Esophagus muscularis mucosa (tissue), 4 donors: Measurements from ENCODE around the gene THSD4. TPM values are rescaled to one million over a fixed set of nuclear protein-coding genes. Genes with fewer than 3 reads are reported as not detected.

Source experiments
- DNase-seq: peaks from one replicate; pipeline ENCODE4 v3.0.0-alpha.2; 2017; ENCODE audit errors: extremely low spot score
- H3K27ac ChIP-seq, 4 donors: fragments of 200-600 bp; sonication (generic); replicated peaks in 1 of 4; 1 replicate in 3 of 4; 2 replicates in 1 of 4; pipeline ENCODE4 v1.5.1; 2016 to 2019; ENCODE audit warnings: mild to moderate bottlenecking in 1 of 4
- H3K27me3 ChIP-seq, 4 donors: fragments of 200-600 bp; sonication (generic); one replicate each; pipeline versions ENCODE4 v1.5.1 to v1.6.0; 2016 to 2019
- H3K36me3 ChIP-seq, 4 donors: fragments of 200-600 bp; sonication (generic); one replicate each; pipeline ENCODE4 v1.5.1; 2016 to 2019
- H3K4me1 ChIP-seq, 4 donors: fragments of 200-600 bp; sonication (generic); one replicate each; pipeline ENCODE4 v1.5.1; 2016 to 2019
- H3K4me3 ChIP-seq, 4 donors: fragments of 200-600 bp; sonication (generic); 1 replicate in 2 of 4; 2 replicates in 2 of 4; pipeline ENCODE4 v1.5.1; 2016 to 2019; ENCODE audit warnings: mild to moderate bottlenecking in 4 of 4, moderate library complexity in 1 of 4
- H3K9me3 ChIP-seq, 4 donors: fragments of 200-600 bp; sonication (generic); 1 replicate in 3 of 4; 2 replicates in 1 of 4; pipeline ENCODE4 v1.5.1; 2016 to 2019
- CTCF ChIP-seq, 3 experiments: fragments of 200-600 bp in 2 of 3; fragments of 450-650 bp in 1 of 3; sonication (generic) in 2 of 3; IDR thresholded peaks; one replicate each; pipeline ENCODE4 v1.5.1; 2017 to 2019; ENCODE audit warnings: antibody characterized with exemption in 3 of 3, mild to moderate bottlenecking in 2 of 3, moderate library complexity in 1 of 3
- EP300 ChIP-seq: sonication (generic); formaldehyde crosslinking; IDR thresholded peaks from one replicate; pipeline ENCODE4 v1.6.1; 2017; ENCODE audit warnings: antibody characterized with exemption
- POLR2A ChIP-seq: fragments of 450-650 bp; IDR thresholded peaks from one replicate; pipeline ENCODE4 v1.6.1; 2017; ENCODE audit warnings: antibody characterized with exemption, moderate library complexity, mild to moderate bottlenecking, low read depth
- POLR2AphosphoS5 ChIP-seq, 2 donors: sonication (generic); formaldehyde crosslinking; IDR thresholded peaks; one replicate each; pipeline ENCODE4 v1.6.1; 2017; ENCODE audit warnings: antibody characterized with exemption in 2 of 2
- WGBS: methylation state at CpG from one replicate; pipeline ENCODE4 v1.1.5; 2018; 5-methylcytosine and 5-hydroxymethylcytosine counted together
- intact Hi-C: fragments of 100-400 bp; cut with DNase I; formaldehyde crosslinking; loops from one replicate; pipeline ENCODE4 v1.15.1; 2023
- total RNA-seq, 4 donors: library from RNA; depleted of rRNA; stranded (reverse); fragments of >200 nt; gene quantifications; one replicate each; pipeline versions ENCODE4 v1.1.0 to v1.2.1, GENCODE V29; 2016

The THSD4 gene
- total RNA-seq, 4 donors from 2014 or later: 3.2 to 6.6 (median 5.6) TPM

GRCh38 chr15:71712182-71712581, 596.9 kb downstream of the THSD4 start:
- TF ChIP-seq POLR2A: no peak
- Histone ChIP-seq H3K4me1 (peaks cover 6 to 30% (median 18%) of the 10 kb centered on the region in 4 donors), H3K4me3 (no peak overlapping the region), H3K9me3 (no peaks in the 10 kb centered on the region), H3K27ac (no peak overlapping the region), H3K27me3 (no peaks in the 10 kb centered on the region), H3K36me3 (no peaks in the 10 kb centered on the region)
- intact Hi-C loops: no loop called here
- no peak for DNase-seq

DNA sequence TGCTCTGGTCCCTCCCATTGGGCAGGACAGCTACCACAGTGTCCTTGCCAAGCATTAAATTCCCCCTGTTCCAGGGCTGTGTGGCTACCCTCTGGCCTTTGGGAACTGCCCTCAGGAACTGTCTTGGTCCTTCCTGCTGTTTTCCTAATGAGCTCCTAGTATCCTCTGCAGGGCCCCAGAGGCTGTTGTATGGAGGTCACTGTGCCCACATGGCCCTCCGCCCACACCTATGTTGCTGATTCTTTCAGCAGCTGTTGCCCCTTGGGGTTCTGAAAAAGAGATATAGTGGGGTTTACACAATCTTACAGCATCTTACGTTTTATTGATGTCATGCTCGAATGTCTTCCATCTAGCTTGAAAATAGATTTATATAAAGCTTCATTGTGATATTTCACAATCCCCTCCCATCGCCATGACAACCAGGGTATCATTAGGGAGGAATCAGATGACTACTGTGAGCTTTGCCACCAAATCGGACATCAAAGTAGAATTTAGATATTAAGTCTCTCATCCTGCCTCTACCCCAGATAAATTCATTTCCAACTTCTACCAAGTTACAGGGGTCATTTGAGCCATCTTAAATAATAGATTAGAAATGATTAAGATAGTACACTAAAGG, 598.0 kb downstream of the THSD4 start:
- Histone ChIP-seq H3K4me3 (no peak overlapping the region), H3K27me3 (no peaks in the 10 kb centered on the region), H3K27ac (no peak overlapping the region), H3K4me1 (peaks cover 5 to 19% (median 9%) of the 10 kb centered on the region in 4 donors), H3K9me3 (no peaks in the 10 kb centered on the region), H3K36me3 (no peaks in the 10 kb centered on the region)
- 84% methylated on average over 5 of the region's 5 CpGs for WGBS
- intact Hi-C loops: no loop called here
- TF ChIP-seq EP300: no peak
- TF ChIP-seq POLR2A: no peak
- TF ChIP-seq CTCF (IDR thresholded peaks at IDR 0.05): no peak
- no peak for TF ChIP-seq POLR2AphosphoS5 (IDR thresholded peaks at IDR 0.05)
- no peak for DNase-seq

GRCh38 chr15:71715914-71716313, 600.6 kb downstream of the THSD4 start:
- Histone ChIP-seq H3K9me3 (no peaks in the 10 kb centered on the region), H3K36me3 (no peaks in the 10 kb centered on the region), H3K4me1 (peaks cover 0 to 10% (median 6%) of the 10 kb centered on the region in 4 donors), H3K4me3 (no peak overlapping the region), H3K27me3 (no peaks in the 10 kb centered on the region), H3K27ac (peak overlapping the region in 1 of 4 donors; percentile 23)
- DNase-seq: no peak
- TF ChIP-seq POLR2AphosphoS5 (IDR thresholded peaks at IDR 0.05) (peak in 1 of 2 donors; percentile 60), CTCF (IDR thresholded peaks at IDR 0.05) (no peak)
- intact Hi-C loops: no loop called here
- 100% methylated on average over 1 of the region's 1 CpG for WGBS

DNA sequence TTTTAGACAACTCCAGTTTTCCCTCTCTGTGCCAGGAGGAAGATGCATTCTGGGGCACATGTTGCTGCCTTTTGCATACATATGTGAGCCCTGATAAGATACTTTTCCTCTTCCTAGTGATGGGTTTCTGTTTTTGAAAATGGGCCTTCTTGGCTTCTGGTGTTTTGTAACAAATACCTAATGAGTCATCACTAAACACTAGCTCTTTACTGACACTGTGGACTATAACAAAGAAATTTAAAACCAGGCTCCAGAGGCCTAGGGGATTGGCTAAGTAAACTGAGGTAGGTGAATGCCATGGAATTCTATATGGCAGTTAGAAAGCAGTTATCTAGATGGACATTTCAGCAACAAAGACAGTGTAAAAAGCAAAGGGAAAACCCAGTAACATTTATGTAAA, 601.7 kb downstream of the THSD4 start:
- no peak for DNase-seq
- Histone ChIP-seq H3K9me3 (no peaks in the 10 kb centered on the region), H3K36me3 (no peaks in the 10 kb centered on the region), H3K27ac (peak overlapping the region in 1 of 4 donors; percentile 23), H3K27me3 (no peaks in the 10 kb centered on the region), H3K4me1 (peaks cover 0 to 10% (median 4%) of the 10 kb centered on the region in 4 donors), H3K4me3 (no peak overlapping the region)
- TF ChIP-seq EP300 (no peak), CTCF (IDR thresholded peaks at IDR 0.05) (no peak), POLR2A (no peak), POLR2AphosphoS5 (IDR thresholded peaks at IDR 0.05) (no peak)
- intact Hi-C loops: no loop called here

DNA sequence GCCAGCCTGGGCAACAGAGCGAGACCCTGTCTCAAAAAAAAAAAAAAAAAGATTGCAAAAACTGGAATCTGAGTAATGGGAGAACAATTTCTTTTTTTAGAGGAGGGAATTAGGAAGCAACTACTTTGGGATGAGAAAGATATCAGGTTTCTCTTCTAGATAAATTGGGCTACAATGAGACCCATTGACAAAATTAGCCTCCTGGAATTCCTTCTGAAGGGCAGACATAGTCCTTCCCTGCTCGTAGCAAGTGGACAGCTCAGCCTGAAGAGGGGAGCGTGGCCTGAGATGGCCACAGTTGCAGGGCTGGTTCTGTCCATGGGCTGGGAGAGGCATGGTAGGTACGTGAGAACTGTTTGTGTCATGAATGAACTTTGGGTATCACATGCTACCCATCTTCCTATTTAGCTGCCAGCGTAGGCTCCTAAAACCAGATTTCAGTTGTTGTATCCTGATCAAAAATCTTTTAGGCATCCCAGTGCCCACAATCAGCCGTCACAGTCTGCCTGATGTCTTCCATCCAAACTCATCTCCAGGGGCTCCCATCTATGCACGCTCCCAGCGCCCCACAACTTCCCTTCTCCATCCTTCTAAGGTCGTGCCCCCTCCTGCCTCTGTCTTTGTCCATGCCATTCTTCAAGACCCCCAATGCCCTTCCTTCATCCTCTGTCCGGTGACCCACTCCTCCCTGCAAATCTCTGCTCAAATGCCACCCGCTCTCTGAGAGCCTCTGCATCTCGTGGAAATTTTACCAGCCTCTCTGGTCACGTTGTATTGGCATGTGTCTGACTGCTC, 603.0 kb downstream of the THSD4 start:
- Histone ChIP-seq H3K27ac (no peak overlapping the region), H3K36me3 (no peaks in the 10 kb centered on the region), H3K4me1 (peaks cover 0 to 8% (median 0%) of the 10 kb centered on the region in 4 donors), H3K27me3 (no peaks in the 10 kb centered on the region), H3K9me3 (no peaks in the 10 kb centered on the region), H3K4me3 (no peak overlapping the region)
- WGBS: 86% methylated on average over 13 of the region's 13 CpGs
- no peak for TF ChIP-seq POLR2AphosphoS5 (IDR thresholded peaks at IDR 0.05)
- no peak for TF ChIP-seq POLR2A
- TF ChIP-seq CTCF (IDR thresholded peaks at IDR 0.05): no peak
- no peak for TF ChIP-seq EP300
- DNase-seq: no peak
- intact Hi-C loops: no loop called here
